Gastrocnemius medialis (tissue), 4 donors: ENCODE data around the gene MYOCD.

ENCODE experiments used
- POLR2A ChIP-seq, 2 donors: fragments of 450-650 bp; IDR thresholded peaks; one replicate each; pipeline ENCODE4 v1.6.1; 2017; ENCODE audit warnings: antibody characterized with exemption in 2 of 2, mild to moderate bottlenecking in 2 of 2, moderate library complexity in 2 of 2
- TF ChIP-seq, protein P1 (sequence below), 5 experiments: fragments of 450-650 bp in 3 of 5; fragments of 200-600 bp in 2 of 5; sonication (generic) in 2 of 5; IDR thresholded peaks in 4 of 5; conservative IDR thresholded peaks in 1 of 5; 1 replicate in 4 of 5; 2 replicates in 1 of 5; pipeline ENCODE4 v1.5.1; 2016 to 2019; ENCODE audit warnings: antibody characterized with exemption in 5 of 5, mild to moderate bottlenecking in 3 of 5, moderate library complexity in 3 of 5

DNA sequence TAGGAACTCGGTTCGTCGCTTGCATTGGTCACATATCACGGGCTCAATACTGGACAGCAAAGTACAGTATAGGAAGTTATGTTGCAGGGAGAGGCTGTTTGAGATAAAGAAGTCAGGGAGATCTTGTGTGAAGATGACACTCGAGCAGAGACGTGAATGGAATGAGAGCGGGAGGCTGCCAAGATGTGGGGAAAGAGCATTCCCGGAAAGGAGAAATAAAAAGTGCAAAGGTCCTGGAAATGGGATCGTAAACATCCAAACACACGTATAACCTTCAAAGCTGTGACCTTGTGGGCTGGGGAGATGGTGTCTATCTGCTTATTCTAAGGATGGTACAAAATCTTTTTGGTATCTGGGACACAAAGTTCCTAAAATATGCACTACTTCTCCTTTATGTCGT, 43.0 kb upstream of the MYOCD start:
- TF ChIP-seq, protein P1, sequence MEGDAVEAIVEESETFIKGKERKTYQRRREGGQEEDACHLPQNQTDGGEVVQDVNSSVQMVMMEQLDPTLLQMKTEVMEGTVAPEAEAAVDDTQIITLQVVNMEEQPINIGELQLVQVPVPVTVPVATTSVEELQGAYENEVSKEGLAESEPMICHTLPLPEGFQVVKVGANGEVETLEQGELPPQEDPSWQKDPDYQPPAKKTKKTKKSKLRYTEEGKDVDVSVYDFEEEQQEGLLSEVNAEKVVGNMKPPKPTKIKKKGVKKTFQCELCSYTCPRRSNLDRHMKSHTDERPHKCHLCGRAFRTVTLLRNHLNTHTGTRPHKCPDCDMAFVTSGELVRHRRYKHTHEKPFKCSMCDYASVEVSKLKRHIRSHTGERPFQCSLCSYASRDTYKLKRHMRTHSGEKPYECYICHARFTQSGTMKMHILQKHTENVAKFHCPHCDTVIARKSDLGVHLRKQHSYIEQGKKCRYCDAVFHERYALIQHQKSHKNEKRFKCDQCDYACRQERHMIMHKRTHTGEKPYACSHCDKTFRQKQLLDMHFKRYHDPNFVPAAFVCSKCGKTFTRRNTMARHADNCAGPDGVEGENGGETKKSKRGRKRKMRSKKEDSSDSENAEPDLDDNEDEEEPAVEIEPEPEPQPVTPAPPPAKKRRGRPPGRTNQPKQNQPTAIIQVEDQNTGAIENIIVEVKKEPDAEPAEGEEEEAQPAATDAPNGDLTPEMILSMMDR (IDR thresholded peaks at IDR 0.05 in 4 of 5, conservative IDR thresholded peaks at IDR 0.05 in 1 of 5), result no peak
- TF ChIP-seq POLR2A (IDR thresholded peaks at IDR 0.05), result no peak
